Activated CD8-positive, alpha-beta memory T cell treated with anti-CD3 and anti-CD28 coated beads, Interleukin-2, amount 50 U/mL, for 24 hours (primary cell): ENCODE measurements around the gene RPGR.

Experiments
- DNase-seq: peaks from one replicate; pipeline ENCODE4 v3.0.0-alpha.2; 2020; ENCODE audit errors: extremely low read depth

The RPGR gene, protein sequence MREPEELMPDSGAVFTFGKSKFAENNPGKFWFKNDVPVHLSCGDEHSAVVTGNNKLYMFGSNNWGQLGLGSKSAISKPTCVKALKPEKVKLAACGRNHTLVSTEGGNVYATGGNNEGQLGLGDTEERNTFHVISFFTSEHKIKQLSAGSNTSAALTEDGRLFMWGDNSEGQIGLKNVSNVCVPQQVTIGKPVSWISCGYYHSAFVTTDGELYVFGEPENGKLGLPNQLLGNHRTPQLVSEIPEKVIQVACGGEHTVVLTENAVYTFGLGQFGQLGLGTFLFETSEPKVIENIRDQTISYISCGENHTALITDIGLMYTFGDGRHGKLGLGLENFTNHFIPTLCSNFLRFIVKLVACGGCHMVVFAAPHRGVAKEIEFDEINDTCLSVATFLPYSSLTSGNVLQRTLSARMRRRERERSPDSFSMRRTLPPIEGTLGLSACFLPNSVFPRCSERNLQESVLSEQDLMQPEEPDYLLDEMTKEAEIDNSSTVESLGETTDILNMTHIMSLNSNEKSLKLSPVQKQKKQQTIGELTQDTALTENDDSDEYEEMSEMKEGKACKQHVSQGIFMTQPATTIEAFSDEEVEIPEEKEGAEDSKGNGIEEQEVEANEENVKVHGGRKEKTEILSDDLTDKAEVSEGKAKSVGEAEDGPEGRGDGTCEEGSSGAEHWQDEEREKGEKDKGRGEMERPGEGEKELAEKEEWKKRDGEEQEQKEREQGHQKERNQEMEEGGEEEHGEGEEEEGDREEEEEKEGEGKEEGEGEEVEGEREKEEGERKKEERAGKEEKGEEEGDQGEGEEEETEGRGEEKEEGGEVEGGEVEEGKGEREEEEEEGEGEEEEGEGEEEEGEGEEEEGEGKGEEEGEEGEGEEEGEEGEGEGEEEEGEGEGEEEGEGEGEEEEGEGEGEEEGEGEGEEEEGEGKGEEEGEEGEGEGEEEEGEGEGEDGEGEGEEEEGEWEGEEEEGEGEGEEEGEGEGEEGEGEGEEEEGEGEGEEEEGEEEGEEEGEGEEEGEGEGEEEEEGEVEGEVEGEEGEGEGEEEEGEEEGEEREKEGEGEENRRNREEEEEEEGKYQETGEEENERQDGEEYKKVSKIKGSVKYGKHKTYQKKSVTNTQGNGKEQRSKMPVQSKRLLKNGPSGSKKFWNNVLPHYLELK

DNA sequence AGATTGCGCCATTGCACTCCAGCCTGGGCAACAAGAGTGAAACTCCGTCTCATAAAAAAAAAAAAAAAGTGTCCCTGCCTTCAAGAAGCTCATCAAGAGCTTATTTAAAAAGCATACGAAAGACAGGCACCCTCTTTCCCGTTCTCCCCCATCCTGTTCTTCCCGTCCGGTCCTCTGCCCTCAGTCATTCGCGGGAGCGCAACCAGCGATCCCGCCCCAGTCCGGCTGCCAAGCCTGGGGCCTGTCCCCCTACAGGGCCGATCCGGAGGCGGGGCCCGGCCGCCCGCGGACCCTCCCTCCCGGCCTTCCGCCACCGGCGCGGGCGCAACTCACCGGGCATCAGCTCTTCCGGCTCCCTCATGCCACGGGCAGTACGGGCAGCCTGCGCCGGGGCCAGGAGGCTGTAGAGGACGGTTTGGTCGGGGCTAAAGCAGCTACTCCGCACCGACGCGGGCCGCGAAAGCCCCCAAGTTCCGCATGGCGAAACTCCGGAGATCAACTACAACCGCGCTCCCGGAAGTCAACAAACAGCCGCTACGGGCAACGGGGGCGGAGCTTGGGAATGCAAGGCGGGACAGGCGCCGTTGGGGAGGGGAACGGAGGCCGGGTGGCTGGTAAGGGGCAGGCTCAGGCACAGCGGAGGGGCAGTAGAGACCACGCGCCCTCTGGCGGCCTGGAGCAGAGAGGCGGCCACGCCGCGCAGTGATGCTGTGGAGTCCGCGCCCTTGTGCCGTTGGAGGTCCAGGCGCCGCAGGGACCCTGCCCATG lies at the start of gene RPGR:
RPGR (minus strand) TSS at position 503 of the 768 bp plus-strand sequence; CDS start at position 361, 142 bp downstream.
- peak; percentile 64 for DNase-seq

GRCh38 chrX:38376747-38377146 lies 49.4 kb upstream of the RPGR start:
- DNase-seq, result no peak

GRCh38 chrX:38375891-38376290 lies 48.6 kb upstream of the RPGR start:
- DNase-seq, result no peak

DNA sequence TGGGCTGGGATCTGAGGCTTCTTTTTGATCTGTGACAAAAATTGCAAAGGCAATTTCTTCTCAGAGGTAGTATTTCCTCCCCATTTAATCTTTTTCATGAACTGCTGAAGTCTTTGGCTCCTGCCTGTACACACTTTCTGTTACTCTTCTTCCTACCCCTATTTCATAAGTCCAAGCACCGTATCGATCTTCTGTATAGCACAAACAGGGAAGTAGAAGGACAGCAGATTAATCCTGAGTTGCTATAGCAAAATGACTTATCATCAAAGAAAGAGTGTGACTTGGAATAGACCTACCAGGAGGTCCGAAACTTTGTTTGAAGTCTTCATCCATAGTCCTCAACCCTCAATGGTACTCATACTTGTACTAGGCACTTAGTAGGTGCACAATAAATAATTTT lies 47.1 kb upstream of the RPGR start:
- no peak for DNase-seq

GRCh38 chrX:38371641-38372040 lies 44.3 kb upstream of the RPGR start:
- DNase-seq, result no peak

DNA sequence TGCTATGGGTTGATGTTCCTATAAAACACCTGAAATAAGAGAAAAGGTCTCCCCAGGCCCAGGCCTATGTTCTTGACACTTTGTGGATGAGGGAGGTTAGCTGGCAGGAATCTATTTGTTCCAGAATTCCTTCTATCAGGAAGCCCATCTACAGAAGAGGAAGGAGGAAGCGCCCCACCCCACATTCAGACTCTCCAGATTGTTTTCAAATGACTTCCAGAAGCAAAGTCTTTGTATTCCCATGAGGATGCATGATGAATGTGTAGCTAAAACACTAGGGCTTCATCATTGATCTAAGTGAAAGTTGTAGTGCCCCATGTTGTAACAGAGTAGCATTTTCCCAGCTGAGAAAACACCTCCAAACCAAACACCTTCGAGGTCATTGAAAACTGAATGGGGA lies 41.5 kb upstream of the RPGR start:
- no peak for DNase-seq

DNA sequence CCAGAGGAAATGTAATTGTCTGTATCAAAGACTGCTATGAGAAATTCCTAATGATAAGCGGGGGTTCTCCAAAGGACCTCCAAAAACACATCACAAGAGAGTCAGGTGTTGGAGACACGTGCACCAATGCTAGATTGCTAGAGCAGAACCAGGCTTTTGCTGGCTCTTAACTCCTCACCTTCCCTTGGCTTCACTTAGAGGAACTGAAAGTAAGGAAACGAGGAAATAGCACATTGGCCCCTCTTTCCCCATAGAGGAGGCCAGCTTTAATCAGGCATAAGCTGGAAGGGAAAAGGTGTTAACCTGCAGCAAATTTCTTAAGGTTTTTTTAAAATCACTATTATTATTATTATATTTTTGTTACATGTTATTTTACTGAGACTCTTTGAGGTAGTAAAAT lies 38.6 kb upstream of the RPGR start:
- DNase-seq, result no peak

DNA sequence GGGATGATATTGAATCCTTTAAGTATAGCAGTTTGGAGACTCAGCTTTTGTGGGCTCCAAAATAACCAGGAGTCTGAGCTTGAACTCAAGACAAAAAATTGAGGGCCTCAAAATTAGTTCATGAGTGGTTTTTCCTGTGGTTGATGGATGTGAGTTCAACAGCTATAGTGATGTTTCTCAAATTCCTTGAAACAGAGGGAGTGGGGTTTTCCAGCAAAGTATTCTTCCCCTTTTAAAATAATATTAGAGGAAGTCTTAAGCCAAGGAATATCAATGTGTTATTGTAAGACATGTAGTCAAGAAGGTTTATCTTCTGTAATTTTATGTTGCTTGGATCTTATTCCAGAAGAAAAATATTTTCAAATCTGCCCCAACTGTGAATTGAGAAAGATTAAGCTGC lies 35.7 kb upstream of the RPGR start:
- DNase-seq, result no peak

GRCh38 chrX:38357747-38358673 lies 30.7 kb upstream of the RPGR start:
- DNase-seq, result no peak

- DNase-seq, result no peak
These were observed 29.1 kb upstream of the RPGR start for GRCh38 chrX:38356401-38356800.

DNA sequence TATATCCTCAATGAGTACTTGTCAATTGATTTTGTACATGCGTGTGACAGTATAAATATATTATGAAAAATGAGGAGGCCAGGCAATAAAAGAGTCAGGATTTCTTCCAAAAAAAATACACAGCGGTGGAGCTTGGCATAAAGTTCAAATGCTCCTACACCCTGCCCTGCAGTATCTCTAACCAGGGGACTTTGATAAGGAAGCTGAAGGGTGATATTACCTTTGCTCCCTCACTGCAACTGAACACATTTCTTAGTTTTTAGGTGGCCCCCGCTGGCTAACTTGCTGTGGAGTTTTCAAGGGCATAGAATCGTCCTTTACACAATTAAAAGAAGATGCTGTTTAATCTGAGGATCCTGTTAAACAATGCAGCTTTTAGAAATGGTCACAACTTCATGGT lies 25.1 kb upstream of the RPGR start, which contains the start of gene OTC:
OTC (plus strand) TSS at position 243 of the 400 bp plus-strand sequence; CDS start at position 336, 93 bp downstream.
- no peak for DNase-seq

GRCh38 chrX:38351346-38351745 lies 24.0 kb upstream of the RPGR start:
- no peak for DNase-seq

GRCh38 chrX:38347136-38347535 lies 19.8 kb upstream of the RPGR start:
- no peak for DNase-seq

DNA sequence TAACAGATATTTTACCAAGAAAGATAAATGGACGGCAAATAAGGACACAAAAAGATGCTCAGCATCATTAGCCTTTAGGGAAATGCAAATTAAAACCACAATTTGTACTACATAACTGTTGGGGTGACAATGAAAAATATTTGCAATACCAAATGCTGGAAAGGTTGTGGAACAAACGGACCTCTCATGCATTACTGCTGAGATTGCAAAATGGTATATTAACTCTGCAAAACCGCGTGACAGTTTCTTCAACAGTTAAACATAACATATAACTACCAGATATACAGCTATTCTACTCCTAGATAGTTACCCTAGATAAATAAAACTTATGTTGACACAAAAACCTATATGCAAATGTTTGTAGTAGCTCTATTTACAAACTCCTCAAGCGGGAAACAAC lies 18.8 kb upstream of the RPGR start:
- DNase-seq, result no peak

DNA sequence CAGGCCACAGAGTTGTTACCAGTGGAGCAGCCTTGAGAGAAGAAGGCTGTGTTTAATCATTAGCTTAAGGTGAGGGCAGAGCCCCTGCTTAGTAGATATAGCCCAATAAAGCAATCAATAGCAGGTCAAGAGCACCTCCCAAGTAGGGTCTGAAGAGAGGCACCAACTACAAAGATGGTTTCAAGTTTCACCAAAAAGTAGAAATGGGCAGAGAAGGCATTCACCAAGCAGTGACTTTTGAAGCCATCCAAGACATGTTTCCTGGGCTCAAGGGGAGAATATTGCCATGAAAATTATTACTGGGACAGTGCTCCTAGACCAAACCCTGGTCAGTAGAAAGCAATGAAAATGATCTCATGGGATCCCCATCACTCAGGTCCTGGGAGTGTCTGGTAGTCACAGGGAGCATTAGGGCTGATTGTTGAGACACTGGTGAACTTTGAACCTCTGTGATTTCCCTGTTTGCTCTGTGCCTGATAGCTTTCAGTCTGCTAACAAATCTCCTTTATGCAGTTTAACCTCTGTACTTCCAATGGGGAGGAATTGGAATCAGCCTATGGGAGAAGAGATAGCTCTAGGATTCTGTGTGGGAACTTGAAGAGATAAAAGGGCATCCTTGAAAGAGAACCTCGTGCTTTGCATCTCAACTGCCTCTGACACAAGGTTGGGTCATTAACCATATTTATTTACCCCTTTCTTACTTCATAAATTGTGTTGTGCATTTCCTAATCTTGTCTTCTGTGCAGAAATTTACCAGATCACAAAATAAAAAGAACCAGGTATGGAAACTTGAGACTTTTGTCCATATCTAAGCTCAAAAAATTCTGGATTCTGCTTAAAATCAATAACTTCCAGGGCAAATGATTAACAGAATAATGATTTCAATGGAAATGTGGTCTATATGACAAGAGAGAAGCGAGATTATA lies 15.8 kb upstream of the RPGR start:
- no peak for DNase-seq

DNA sequence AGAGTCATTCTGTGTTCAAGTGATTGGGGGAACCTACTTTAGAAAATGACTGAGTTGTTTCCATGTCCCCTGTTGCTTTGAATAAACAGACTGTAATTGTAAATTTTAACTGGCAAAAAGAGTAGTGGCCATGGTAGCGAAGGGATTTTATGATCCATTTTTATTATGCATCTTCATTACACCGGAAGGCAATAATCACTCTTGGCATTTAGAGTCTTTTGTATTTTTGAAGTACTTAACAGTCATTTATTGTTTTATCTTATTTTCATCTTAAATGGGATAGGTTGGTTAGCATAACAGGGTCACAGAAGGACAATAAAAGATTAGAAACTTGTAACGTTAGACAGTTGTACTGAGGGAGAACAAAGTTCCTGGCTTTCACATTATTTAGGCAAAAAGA lies 14.1 kb upstream of the RPGR start:
- no peak for DNase-seq

GRCh38 chrX:38336538-38337240 lies 9.4 kb upstream of the RPGR start:
- no peak for DNase-seq

- no peak for DNase-seq
These were observed 8.1 kb upstream of the RPGR start for GRCh38 chrX:38335382-38335781.

- DNase-seq, result no peak
These were observed 5.2 kb upstream of the RPGR start for GRCh38 chrX:38332505-38332904.
